Adipocyte (in vitro differentiated cells): ENCODE data around the gene HCN2.
"Not testable (repeated sequence)": the region's sequence is repeated elsewhere in the genome, so short reads cannot be mapped to it uniquely, and the experiment has no call there.

Experiments
- DNase-seq: peaks from one replicate; pipeline ENCODE4 v3.0.0-alpha.2; 2015; ENCODE audit warnings: low read depth
- H3K27me3 ChIP-seq: replicated peaks from 2 replicates; pipeline ENCODE4 v1.7.0; 2013; ENCODE audit warnings: mild to moderate bottlenecking, low read length, moderate library complexity; ENCODE audit not compliant: control insufficient read depth, insufficient read depth
- H3K36me3 ChIP-seq: 2 replicates; pipeline ENCODE4 v1.7.0; 2013; ENCODE audit warnings: low read length, mild to moderate bottlenecking, moderate library complexity; ENCODE audit not compliant: control insufficient read depth, insufficient read depth, severe bottlenecking
- H3K4me1 ChIP-seq: 2 replicates; pipeline ENCODE4 v1.7.0; 2013; ENCODE audit warnings: mild to moderate bottlenecking, low read length, moderate library complexity; ENCODE audit not compliant: control insufficient read depth, insufficient read depth
- H3K4me3 ChIP-seq: 2 replicates; pipeline ENCODE4 v1.7.0; 2013; ENCODE audit warnings: mild to moderate bottlenecking, low read length, moderate library complexity
- H3K9ac ChIP-seq: 2 replicates; pipeline ENCODE4 v1.7.0; 2013; ENCODE audit warnings: mild to moderate bottlenecking, low read length, moderate library complexity
- H3K9me3 ChIP-seq: 2 replicates; pipeline ENCODE4 v1.7.0; 2013; ENCODE audit warnings: mild to moderate bottlenecking, low read length, moderate library complexity; ENCODE audit not compliant: control insufficient read depth

HCN2 gene

DNA sequence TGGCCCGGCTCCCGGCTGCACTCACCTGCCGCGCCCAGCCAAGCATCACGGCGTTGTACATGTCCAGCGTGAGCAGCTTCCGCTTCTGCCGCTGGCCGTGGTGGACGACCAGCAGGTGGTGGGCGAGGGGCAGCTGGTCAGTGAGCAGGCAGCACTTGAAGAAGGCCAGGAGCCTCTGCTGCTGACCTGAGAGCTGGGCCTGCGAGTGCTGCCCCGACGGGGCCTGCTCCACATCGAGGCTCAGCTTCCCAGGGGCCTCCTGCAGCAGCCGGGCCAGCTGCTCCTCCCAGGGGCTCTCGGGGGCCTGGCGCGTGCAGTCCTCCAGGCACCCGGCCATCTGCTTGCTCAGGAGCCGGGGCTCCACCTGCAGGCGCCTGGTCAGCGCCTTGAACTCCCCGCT lies 39.8 kb downstream of the HCN2 start:
- not testable (repeated sequence) for H3K27me3 ChIP-seq, DNase-seq, H3K9me3 ChIP-seq

GRCh38 chr19:629961-630714 lies 40.5 kb downstream of the HCN2 start:
- Histone ChIP-seq H3K4me1 (peaks cover 12% of the 10 kb centered on the region), H3K4me3 (no peak overlapping the region), H3K9me3 (no peaks in the 10 kb centered on the region), H3K9ac (no peak overlapping the region), H3K27me3 (no peaks in the 10 kb centered on the region), H3K36me3 (peaks cover 22% of the 10 kb centered on the region)
- DNase-seq: no peak

More for the DNA sequence above, 39.8 kb downstream of the HCN2 start:
- Histone ChIP-seq H3K36me3 (peaks cover 27% of the 10 kb centered on the region), H3K4me1 (peaks cover 12% of the 10 kb centered on the region)
- H3K4me3 ChIP-seq, H3K9ac ChIP-seq: not testable (repeated sequence)

- H3K9me3 ChIP-seq: no peaks in the 10 kb centered on the region
- peak; percentile 78 for DNase-seq
- H3K27me3 ChIP-seq: no peaks in the 10 kb centered on the region
- peaks cover 12% of the 10 kb centered on the region for H3K4me1 ChIP-seq
- peak overlapping the region; percentile 95 for H3K9ac ChIP-seq
- H3K36me3 ChIP-seq: peaks cover 18% of the 10 kb centered on the region
- H3K4me3 ChIP-seq: peak overlapping the region; percentile 96
Measured at GRCh38 chr19:632579-633067, 42.9 kb downstream of the HCN2 start.

DNA sequence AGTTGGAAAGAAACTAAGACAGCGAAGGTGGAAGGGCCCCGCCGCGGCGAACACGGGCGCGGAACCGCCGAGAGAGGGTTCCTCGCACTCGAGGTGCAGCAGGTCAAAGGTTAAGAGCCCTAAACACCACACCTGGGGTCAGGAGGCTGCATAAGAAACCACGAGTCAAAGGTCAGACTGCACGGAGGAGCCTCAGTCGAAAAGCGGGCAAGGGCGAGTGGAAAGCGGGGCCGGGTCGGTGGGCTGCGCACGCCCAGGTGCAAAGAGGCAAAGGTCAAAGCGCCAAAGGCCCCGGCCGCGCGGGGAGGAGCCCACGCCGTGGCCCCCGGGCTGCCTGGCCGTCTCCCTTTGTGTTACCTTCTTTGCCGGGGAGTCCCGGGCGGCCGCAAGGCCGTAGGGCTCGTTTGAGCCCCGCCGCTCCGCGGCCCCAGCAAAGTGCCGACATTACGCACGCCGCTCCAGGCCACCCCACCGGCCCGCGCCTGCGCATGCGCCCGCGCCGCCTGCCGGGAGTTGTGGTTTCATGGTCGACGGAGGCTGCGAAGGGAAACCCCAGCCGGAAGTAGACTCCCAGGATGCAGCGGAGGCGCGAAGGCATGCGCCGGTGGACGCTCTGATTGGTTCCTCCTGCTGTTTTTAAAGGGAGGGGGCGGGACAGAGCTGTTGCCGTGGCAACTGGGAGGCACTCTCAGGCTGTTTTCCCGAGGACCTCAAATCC lies 43.5 kb downstream of the HCN2 start, which contains the start of gene POLRMT:
TSS of gene POLRMT (minus strand) at position 470 of the 718 bp plus-strand sequence. CDS start at position 445, 25 bp downstream.
- H3K9me3 ChIP-seq: no peaks in the 10 kb centered on the region
- peak; percentile 99 for DNase-seq
- H3K36me3 ChIP-seq: peaks cover 16% of the 10 kb centered on the region
- H3K4me1 ChIP-seq: peaks cover 12% of the 10 kb centered on the region
- H3K27me3 ChIP-seq: no peaks in the 10 kb centered on the region
- H3K9ac ChIP-seq: peak within 1 kb of the TSS; percentile 95
- peak within 1 kb of the TSS; percentile 96 for H3K4me3 ChIP-seq

GRCh38 chr19:633786-634639 lies 44.3 kb downstream of the HCN2 start:
- Histone ChIP-seq H3K9me3 (no peaks in the 10 kb centered on the region), H3K4me3 (peak overlapping the region; percentile 96), H3K9ac (peak overlapping the region; percentile 95), H3K27me3 (no peaks in the 10 kb centered on the region), H3K36me3 (peaks cover 10% of the 10 kb centered on the region), H3K4me1 (peaks cover 12% of the 10 kb centered on the region)
- no peak for DNase-seq

- Histone ChIP-seq H3K9me3 (no peaks in the 10 kb centered on the region), H3K36me3 (peaks cover 6% of the 10 kb centered on the region), H3K27me3 (no peaks in the 10 kb centered on the region), H3K4me3 (no peak overlapping the region), H3K4me1 (peaks cover 15% of the 10 kb centered on the region), H3K9ac (no peak overlapping the region)
- DNase-seq: no peak
Measured at GRCh38 chr19:634975-635652, 45.4 kb downstream of the HCN2 start.

DNA sequence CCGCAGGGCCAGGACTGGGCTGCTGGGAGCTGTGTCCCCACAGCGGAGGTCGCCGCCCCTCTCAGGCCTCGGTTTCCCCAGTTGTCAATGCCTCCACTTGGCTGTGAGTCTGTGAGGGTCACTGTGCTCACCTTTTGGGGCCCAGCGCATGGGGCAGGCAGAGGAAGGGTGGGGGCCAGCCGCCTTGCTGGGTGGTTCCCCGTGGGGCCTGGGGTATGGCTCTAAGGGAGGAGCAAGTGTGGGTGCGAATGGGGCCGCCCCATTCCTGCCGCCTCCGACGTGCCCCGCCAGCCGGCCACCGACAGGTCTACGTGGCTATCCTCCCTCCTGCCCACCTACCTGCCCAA lies 49.2 kb downstream of the HCN2 start:
- Histone ChIP-seq H3K9me3 (no peaks in the 10 kb centered on the region), H3K36me3 (no peaks in the 10 kb centered on the region), H3K27me3 (no peaks in the 10 kb centered on the region), H3K4me1 (peaks cover 9% of the 10 kb centered on the region), H3K9ac (peak overlapping the region; percentile 68), H3K4me3 (peak overlapping the region; percentile 80)
- no peak for DNase-seq

DNA sequence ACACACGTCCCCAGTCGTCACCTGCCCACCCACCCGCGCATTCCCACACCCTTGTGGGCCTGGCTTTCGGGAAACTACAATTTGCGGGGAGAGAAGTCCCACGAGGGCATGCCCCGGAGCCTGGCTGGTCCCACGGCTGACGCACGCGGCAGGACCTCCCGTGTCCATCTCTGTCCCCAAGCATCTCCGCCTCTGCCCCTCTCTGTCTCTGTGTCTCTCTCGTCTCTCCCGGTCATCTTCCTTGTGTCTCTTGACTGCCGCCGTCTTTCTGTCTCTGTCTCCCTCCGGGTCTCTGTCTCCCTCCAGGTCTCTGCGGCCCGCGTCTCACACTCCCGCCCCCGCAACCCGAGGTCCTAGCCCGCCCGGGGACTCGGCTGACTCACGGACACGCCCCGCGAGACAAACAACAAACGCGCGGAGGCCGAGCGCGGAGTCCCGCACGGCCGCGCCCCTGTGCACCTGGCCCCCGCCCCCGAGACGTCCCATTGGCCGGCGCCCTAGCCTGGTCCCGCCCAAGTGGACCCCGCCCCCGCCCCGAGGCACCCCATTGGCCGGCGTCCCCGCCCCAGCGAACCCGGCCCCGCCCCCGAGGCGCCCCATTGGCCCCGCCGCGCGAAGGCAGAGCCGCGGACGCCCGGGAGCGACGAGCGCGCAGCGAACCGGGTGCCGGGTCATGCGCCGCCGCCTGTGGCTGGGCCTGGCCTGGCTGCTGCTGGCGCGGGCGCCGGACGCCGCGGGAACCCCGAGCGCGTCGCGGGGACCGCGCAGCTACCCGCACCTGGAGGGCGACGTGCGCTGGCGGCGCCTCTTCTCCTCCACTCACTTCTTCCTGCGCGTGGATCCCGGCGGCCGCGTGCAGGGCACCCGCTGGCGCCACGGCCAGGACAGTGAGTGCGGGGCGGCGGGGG lies 49.8 kb downstream of the HCN2 start, which contains the start of gene FGF22:
TSS of gene FGF22 (plus strand) at position 627 of the 908 bp plus-strand sequence. CDS start at position 674, 47 bp downstream.
- Histone ChIP-seq H3K9ac (peak within 1 kb of the TSS; percentile 68), H3K27me3 (no peaks in the 10 kb centered on the region), H3K36me3 (peaks cover under 1% of the 10 kb centered on the region), H3K4me1 (peaks cover 3% of the 10 kb centered on the region), H3K4me3 (peak within 1 kb of the TSS; percentile 80), H3K9me3 (no peaks in the 10 kb centered on the region)
- peak; percentile 97 for DNase-seq

DNA sequence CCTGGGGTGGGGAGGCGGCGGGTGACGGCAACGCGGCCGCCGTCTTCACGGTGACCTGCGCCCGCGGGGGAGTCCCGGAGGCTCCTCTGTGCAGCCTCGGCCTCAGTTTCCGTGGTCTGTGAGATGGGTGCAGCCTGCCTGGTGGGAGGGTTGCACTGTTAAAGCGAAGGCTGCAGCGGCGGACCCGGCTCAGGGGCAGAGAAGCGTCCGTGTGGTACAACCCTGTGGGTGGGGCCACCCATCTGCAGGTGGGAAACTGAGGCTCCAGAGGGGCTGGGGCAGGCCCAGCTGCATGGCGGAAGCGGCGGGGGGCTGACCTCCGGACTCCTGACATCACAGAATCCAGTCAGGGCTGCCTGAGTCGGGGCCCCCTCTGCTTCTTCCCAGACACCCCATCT lies 50.5 kb downstream of the HCN2 start:
- no peak overlapping the region for H3K9ac ChIP-seq
- no peaks in the 10 kb centered on the region for H3K27me3 ChIP-seq
- H3K9me3 ChIP-seq: no peaks in the 10 kb centered on the region
- peak overlapping the region; percentile 59 for H3K4me3 ChIP-seq
- no peak for DNase-seq
- peaks cover 7% of the 10 kb centered on the region for H3K36me3 ChIP-seq
- H3K4me1 ChIP-seq: peaks cover 3% of the 10 kb centered on the region
